ENCODE data around the gene ERBB4. TPM values are rescaled to one million over a fixed set of nuclear protein-coding genes. Genes with fewer than 3 reads are reported as not detected.

ERBB4 gene
- total and polyA plus RNA-seq, 2 of the 8 experiments (the other 6 are each of a cell fraction or from before 2014, with no cell fraction given) = 0.34 to 1.3 TPM

DNA sequence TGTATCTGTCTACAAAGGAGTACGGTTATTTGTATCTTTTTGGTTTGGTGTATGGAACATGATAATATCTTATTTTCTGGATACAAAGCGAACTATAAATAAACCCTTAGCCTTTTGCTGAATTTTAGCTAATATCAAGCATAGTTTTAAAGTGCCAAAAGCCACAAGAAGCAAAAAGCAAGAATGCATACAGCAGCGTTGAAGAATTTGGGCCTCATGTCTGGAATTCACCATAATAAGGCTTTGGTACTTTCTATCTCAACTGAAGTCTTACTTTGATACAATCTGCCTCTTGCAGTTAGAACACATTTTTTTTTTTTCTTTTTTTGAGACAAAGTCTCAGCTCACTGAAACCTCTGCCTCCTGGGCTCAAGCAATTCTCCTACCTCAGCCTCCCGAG is 151.5 kb downstream of the ERBB4 start:
- 89% methylated on average over 4 of the region's 4 CpGs; no CpG with 5 or more reads in 1 of the 2 experiments for WGBS, 2 experiments (ENCODE audit: extremely low coverage in 1 of 2, insufficient coverage in 1 of 2, insufficient read length in 1 of 2, insufficient replicate concordance in 2 of 2, low coverage in 1 of 2, low lambda C conversion rate in 2 of 2, missing lambda C conversion rate in 1 of 2)
- FAIRE-seq = no peak
- no peak overlapping the region for H2BK15ac ChIP-seq (ENCODE audit: low read length)
- H3K79me2 ChIP-seq (ENCODE audit: control insufficient read depth in 1 of 2, insufficient read depth in 2 of 2, low read length in 2 of 2) = no peaks in the 10 kb centered on the region
- no peak overlapping the region for H3K27ac ChIP-seq (ENCODE audit: low read depth, low read length)
- no peaks in the 10 kb centered on the region for H3K9me3 ChIP-seq (ENCODE audit: insufficient read depth in 2 of 2, low read depth in 1 of 2, low read length in 1 of 2)
- no peaks in the 10 kb centered on the region for H3K36me3 ChIP-seq (ENCODE audit: control insufficient read depth in 2 of 4, insufficient read depth in 4 of 4, low read length in 3 of 4)
- DNase-seq (ENCODE audit: low read depth in 1 of 2, low spot score in 2 of 2) = no peak
- H2BK12ac ChIP-seq (ENCODE audit: low read depth, low read length) = no peak overlapping the region
- H4K20me1 ChIP-seq (replicated peaks in 1 of 2; ENCODE audit: control insufficient read depth in 1 of 2, insufficient read depth in 2 of 2, low read length in 2 of 2) = no peaks in the 10 kb centered on the region
- no peaks in the 10 kb centered on the region for H3K23me2 ChIP-seq (ENCODE audit: low read depth, low read length)
- no peak overlapping the region for H3K4ac ChIP-seq (replicated peaks; ENCODE audit: insufficient read length, low read depth, low read length)
- no peak overlapping the region for H3K14ac ChIP-seq (ENCODE audit: insufficient read length)
- H2AK5ac ChIP-seq (ENCODE audit: low read depth, low read length) = no peak overlapping the region
- H3K18ac ChIP-seq (ENCODE audit: extremely low read depth, low read length) = no peak overlapping the region
- H2AFZ ChIP-seq (ENCODE audit: low read length) = no peak overlapping the region
- no peak overlapping the region for H3K4me2 ChIP-seq (ENCODE audit: insufficient read depth in 1 of 2, low read depth in 2 of 2, low read length in 2 of 2)
- H3K79me1 ChIP-seq (ENCODE audit: low read depth, low read length) = no peaks in the 10 kb centered on the region
- no peak overlapping the region for H4K5ac ChIP-seq (ENCODE audit: insufficient read length, low read depth, low read length)
- H2BK5ac ChIP-seq (ENCODE audit: low read depth, low read length) = no peak overlapping the region
- H3K56ac ChIP-seq (replicated peaks; ENCODE audit: insufficient read length, low read depth, low read length) = no peak overlapping the region
- H3K4me3 ChIP-seq (ENCODE audit: extremely low read depth in 1 of 4, insufficient read depth in 2 of 4, low read depth in 3 of 4, low read length in 4 of 4) = no peak overlapping the region
- H4K91ac ChIP-seq (replicated peaks; ENCODE audit: insufficient read length, low read length) = no peak overlapping the region
- H2BK20ac ChIP-seq (ENCODE audit: low read length) = no peak overlapping the region
- CTCF ChIA-PET (ENCODE audit: partially characterized antibody) = interaction anchor here (0.6 to 1.2 kb wide), 2 partner anchors 17 to 25 kb away, joined by 4 read pairs; no protein-coding TSS in a partner anchor
- no peak overlapping the region for H3K9ac ChIP-seq (replicated peaks in 1 of 4; ENCODE audit: extremely low read depth in 1 of 4, low read depth in 3 of 4, low read length in 3 of 4)
- H3K4me1 ChIP-seq (replicated peaks in 1 of 4; ENCODE audit: control insufficient read depth in 3 of 4, insufficient read depth in 4 of 4, low read length in 3 of 4) = peaks cover 0 to 2% (median 0%) of the 10 kb centered on the region in 4 experiments; a peak in 1 of 7 replicates
- no peak overlapping the region for H2BK120ac ChIP-seq (replicated peaks; ENCODE audit: low read depth, low read length)
- no peak overlapping the region for H4K8ac ChIP-seq (ENCODE audit: extremely low read depth, insufficient read depth, low read length)
- H3K23ac ChIP-seq (ENCODE audit: insufficient read length) = no peak overlapping the region
- POLR2A ChIA-PET (ENCODE audit: partially characterized antibody) = no interaction called here
- no peaks in the 10 kb centered on the region for H3K27me3 ChIP-seq (replicated peaks in 1 of 4; ENCODE audit: control insufficient read depth in 3 of 4, extremely low read depth in 1 of 4, insufficient read depth in 3 of 4, low read length in 3 of 4)
- TF ChIP-seq NRF1 (IDR thresholded peaks at IDR 0.05; ENCODE audit: low read depth, low read length) (no peak), KDM4A (IDR thresholded peaks at IDR 0.05; ENCODE audit: low read depth, low read length, severe bottlenecking) (no peak), HDAC2 (IDR thresholded peaks at IDR 0.05; ENCODE audit: borderline replicate concordance in 1 of 2, low read depth in 2 of 2, low read length in 2 of 2) (no peak), ASH2L (IDR thresholded peaks at IDR 0.05; ENCODE audit: low read length) (no peak), TCF12 (IDR thresholded peaks at IDR 0.05; ENCODE audit: low read depth, low read length) (no peak), KDM5A (IDR thresholded peaks at IDR 0.05; ENCODE audit: low read length) (no peak), EZH2 (IDR thresholded peaks at IDR 0.05; ENCODE audit: low read depth, low read length, severe bottlenecking) (no peak), SP1 (IDR thresholded peaks at IDR 0.05; ENCODE audit: low read depth, low read length) (no peak), GABPA (IDR thresholded peaks at IDR 0.05; ENCODE audit: borderline replicate concordance, insufficient read depth, low read length) (no peak)
- TF ChIP-seq, protein P1, sequence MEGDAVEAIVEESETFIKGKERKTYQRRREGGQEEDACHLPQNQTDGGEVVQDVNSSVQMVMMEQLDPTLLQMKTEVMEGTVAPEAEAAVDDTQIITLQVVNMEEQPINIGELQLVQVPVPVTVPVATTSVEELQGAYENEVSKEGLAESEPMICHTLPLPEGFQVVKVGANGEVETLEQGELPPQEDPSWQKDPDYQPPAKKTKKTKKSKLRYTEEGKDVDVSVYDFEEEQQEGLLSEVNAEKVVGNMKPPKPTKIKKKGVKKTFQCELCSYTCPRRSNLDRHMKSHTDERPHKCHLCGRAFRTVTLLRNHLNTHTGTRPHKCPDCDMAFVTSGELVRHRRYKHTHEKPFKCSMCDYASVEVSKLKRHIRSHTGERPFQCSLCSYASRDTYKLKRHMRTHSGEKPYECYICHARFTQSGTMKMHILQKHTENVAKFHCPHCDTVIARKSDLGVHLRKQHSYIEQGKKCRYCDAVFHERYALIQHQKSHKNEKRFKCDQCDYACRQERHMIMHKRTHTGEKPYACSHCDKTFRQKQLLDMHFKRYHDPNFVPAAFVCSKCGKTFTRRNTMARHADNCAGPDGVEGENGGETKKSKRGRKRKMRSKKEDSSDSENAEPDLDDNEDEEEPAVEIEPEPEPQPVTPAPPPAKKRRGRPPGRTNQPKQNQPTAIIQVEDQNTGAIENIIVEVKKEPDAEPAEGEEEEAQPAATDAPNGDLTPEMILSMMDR (IDR thresholded peaks at IDR 0.05; ENCODE audit: control extremely low read depth in 1 of 3, insufficient read depth in 1 of 3, low read depth in 1 of 3, low read length in 3 of 3) = no peak
- TF ChIP-seq, protein P2, sequence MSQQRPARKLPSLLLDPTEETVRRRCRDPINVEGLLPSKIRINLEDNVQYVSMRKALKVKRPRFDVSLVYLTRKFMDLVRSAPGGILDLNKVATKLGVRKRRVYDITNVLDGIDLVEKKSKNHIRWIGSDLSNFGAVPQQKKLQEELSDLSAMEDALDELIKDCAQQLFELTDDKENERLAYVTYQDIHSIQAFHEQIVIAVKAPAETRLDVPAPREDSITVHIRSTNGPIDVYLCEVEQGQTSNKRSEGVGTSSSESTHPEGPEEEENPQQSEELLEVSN (IDR thresholded peaks at IDR 0.05) = no peak
